EL (cell line): Measurements from ENCODE around the gene BACH2.
A peak's percentile ranks its signal among the peaks of the same experiment; 100 is the strongest.
"Not testable (repeated sequence)": the region's sequence is repeated elsewhere in the genome, so short reads cannot be mapped to it uniquely, and the experiment has no call there.

Experiments used
- DNase-seq: peaks from one replicate; pipeline ENCODE4 v3.0.0-alpha.2; 2016

The BACH2 gene

DNA sequence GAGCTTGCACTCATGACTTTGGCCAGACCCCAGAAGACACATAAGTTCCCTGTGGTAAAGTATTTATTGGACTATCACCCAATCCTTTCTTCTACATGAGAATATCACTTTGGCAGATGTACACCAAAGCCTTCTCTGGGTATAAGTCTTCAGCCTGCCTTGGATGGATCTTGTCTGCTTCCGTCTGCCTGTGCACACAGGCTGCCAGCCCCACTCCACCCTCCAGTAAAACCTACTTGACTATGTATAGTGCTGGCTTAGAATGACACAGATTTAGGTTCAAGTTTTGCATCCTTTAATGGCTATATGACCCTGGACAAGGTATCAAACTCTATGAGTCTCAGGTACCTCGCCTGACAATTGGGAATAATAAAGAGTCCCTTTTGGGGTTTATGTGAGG is 63.4 kb downstream of the BACH2 start:
- no peak for DNase-seq

DNA sequence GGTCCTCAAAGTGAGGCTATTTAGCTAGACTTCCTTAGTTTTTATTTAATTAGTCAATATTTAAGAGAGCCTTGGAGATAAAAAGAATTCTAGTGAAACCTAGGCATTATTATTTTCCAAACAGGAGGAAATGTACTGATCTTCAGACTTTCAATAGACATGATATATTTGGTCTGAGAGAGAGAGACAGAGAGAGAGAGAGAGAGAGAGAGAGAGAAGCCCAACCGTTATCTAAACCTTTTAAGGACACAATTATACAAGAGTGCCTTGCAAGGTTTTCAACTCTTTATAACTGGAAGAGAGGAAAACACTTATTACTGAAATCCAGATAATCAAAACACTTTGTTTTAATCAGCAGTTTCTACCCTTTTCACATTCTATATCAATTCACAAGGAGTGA is 64.8 kb downstream of the BACH2 start:
- DNase-seq = no peak

DNA sequence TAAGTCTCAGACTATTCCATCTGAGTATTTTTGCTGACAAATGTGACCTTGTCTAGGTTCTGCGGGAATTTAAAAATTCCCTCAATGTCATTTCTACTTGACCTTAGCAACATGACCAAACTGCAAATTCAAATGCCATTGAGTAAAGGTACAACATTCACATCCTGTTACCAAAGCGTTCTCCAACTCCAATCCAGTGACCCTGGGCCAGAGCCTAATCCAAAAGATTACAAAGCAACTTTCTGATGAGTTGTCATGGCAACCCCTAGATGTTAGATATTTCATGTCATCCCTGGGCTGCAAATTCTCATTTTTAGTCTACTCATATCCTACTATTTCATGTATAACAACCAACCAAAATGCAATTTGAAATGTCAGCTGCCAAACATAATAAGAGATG is 65.3 kb downstream of the BACH2 start:
- no peak for DNase-seq

DNA sequence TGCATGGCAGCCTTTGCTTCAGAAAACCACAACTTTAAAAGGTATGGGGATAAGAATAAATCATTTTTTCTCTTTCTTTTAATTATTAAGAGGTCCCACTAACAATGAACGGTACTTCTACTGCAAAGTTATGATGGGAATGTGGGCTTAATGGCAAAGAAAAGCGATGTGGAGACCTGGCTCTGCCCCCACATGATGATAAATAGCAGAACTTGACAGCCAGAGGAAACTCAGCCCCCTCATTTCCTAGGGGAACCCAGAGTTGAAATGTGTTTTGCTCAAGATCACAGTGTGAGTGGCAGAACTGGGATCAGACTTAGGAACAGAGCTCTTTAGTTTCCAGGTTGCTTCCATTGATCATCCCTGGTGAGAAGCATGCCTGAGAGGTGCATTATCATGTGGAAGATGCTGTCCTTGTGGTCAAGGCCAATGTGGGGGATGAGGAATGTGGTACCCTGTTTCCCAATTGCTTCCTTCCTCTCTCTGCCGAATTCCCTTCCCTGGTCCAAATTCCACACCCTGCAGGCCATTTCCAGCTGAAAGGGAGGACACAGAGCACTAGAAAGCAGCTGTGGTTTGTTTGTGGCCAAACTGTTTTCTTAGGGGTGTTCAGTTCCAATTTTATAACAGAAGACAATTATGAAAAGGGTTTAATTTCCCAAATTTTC is 66.0 kb downstream of the BACH2 start:
- DNase-seq = no peak

DNA sequence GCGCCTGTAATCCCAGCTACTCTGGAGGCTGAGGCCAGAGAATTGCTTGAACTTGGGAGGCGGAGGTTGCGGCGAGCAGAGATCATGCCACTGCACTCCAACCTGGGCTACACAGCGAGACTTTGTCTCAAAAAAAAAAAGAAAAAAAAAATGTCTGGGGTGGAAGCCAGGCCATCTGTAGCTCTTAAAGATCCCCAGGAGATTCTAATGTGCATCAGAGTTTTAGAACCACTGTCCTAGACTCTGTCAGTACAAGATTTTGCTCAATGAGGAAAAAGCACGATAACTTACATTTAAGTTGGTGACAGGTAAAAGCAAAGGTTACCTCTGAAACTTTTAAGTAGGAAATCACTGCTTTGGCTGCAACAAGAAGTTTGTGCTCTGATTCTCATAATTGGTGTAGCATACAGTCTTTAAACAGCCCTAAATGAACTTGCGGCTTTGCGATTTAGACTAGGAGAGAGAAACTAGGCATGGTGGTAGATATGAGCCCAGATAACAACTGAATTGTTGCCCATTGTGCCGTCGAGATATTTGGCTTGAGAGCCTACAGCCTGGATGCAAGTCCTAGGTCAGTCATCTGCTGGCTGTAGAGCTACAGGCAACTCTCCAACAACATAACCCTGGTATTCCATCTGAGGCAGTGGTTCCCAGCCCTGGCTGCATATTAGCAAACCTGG is 67.2 kb downstream of the BACH2 start:
- DNase-seq = no peak

GRCh38 chr6:90227673-90228072 is 69.0 kb downstream of the BACH2 start:
- no peak for DNase-seq

GRCh38 chr6:90227213-90227612 is 69.4 kb downstream of the BACH2 start:
- DNase-seq = no peak

GRCh38 chr6:90226257-90226656 is 70.4 kb downstream of the BACH2 start:
- no peak for DNase-seq

DNA sequence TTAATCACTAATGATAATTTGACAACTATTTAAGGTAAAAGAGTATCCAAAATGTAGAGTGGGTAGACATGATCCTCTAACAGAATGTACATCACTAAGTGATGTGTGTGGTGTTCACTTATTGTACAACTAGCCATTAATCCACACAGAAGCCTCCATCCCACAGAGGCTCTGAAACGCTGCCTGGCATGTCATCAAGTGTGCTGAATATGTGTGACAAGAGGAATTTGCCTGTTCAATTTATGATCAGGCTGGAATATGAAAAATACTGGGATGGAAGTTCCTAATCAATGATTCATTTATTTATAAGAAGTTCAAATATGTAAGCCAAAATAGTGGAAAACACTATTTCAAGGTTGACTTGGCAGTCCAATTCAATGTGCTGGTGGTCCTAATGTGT is 72.4 kb downstream of the BACH2 start:
- peak; percentile 6 for DNase-seq

- DNase-seq = peak; percentile 13
Measured at GRCh38 chr6:90222724-90223198, 73.9 kb downstream of the BACH2 start.

DNA sequence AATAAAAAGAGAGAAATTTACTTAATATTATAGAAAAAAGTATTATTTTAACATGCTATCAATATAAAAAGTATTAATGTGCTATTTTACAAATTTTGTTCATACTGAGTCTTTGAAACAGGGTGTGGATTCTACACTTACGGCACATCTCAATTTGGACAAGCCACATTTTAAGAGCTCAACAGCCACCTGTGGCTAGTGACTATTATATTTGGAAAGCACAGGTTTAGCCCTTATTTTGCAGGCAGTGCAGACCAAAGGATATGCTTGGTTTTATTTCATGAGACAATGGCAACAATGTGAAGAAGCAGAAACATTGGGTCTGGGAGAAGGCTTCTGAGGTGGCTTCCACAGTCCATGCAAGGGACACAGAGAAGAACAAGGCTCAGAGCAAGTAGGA is 74.6 kb downstream of the BACH2 start:
- no peak for DNase-seq

- DNase-seq = no peak
Measured at GRCh38 chr6:90221403-90221802, 75.2 kb downstream of the BACH2 start.

DNA sequence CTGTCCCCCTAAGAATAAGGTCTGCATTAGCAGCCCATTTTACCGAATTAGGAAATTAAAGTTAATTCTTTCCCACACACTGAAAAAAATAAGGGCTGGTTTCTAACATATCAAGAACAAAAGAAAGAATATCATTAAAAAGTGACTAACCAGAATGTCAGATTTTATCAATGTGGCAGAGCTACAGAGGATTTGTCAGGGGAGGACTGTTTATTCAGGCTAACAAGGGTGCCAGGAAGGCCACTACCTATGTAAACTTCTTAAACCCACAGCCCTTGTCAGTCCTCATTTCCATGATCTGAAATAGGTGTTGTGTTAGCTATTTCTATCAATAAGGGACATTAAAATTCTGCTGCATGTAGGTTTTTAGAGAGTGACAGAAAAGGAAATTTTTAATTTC is 76.4 kb downstream of the BACH2 start:
- no peak for DNase-seq

GRCh38 chr6:90219209-90219985 is 77.2 kb downstream of the BACH2 start:
- DNase-seq = peak; percentile 52

- DNase-seq = no peak
Measured at GRCh38 chr6:90218959-90219208, 77.8 kb downstream of the BACH2 start.

DNA sequence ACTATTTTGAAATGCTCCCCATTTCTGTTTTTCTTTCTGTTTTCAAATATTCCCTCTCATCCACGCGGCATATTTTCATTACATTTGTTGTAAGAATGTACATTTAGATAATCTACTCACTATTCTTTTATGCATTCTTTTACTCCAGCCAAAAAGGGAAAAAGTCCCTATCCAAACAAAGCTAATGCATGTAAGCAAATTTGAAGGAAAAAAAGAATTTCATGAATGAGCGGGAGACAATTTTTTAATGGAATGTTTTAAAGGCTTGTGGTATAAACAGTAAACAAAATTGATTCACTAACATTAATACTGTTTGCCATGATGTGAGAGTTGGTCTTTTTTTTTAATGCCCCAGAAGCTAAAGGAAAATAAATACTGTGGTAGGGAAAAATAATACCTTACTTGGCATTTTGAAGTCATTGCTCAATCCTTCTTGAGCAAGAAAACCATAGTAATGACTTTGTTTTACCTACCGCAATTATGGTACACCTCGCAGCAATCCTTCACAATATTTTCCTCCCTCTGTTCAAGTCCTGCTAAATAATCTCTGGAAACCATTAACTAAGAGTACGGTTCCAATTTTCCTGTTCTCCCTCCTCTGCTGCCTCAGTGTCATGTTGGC is 79.0 kb downstream of the BACH2 start:
- no peak for DNase-seq

DNA sequence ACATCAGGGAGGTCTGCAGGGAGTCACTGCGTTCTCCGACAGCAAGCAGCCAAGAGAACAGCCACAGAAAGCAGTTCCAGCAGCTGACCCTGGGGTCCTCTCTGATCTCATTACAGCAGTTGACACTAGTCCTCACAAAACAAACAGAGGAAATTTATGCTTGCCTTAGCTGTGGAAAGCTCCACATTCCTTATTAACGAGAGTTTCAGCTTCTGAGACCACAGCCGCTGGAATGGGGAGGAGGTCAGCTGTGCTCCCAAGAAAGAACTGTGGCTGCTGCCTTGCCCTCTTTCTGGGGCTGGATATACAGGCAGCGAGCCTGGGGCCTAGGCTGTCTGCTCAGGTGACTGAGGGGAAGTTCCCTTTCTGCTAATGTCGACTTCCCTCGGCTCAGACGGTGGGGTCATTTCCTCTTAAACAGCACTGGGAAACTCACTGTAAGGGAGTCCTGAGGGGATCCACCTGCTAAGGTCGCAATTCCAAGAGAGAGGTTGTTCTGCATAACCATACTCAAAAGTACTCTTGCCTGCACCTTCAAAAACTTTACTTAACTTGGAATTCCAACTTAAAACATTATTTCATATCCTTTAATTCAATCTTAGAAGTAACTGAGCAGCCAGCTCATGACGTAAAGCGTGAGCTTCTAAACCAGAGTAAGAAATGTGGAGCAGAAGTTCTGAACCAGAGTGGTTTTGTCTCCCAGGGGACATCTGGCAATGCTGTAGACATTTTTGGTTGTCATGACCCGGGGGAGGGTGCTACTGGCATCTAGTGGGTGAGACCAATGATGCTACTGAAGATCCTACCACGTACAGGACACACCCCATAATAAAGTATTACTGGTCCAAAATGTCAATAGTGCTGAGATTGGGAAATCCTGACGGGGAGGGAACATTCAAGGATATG is 80.3 kb downstream of the BACH2 start:
- DNase-seq = peak; percentile 26

GRCh38 chr6:90214966-90215365 is 81.7 kb downstream of the BACH2 start:
- no peak for DNase-seq

- DNase-seq = no peak
Measured at GRCh38 chr6:90214461-90214860, 82.2 kb downstream of the BACH2 start.

GRCh38 chr6:90212274-90212673 is 84.4 kb downstream of the BACH2 start:
- DNase-seq = no peak

GRCh38 chr6:90209527-90209926 is 87.1 kb downstream of the BACH2 start:
- no peak for DNase-seq

DNA sequence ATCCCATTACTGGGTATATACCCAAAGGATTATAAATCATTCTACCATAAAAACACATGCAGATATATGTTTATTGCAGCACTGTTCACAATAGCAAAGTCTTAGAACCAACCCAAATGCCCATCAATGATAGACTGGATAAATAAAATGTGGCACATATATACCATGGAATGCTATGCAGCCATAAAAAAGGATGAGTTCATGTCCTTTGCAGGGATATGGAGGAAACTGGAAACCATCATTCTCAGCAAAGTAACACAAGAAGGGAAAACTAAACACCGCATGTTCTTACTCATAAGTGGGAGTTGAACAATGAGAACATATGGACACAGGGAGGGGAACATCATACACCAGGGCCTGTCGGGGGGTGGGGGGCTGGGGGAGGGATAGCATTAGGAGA is 88.0 kb downstream of the BACH2 start:
- not testable (repeated sequence) for DNase-seq
